GM18907 (cell line): ENCODE measurements around the gene SLC25A11.

Experiments used
- ATAC-seq: cut with Tn5 transposase; IDR thresholded peaks from one replicate; pipeline ENCODE4 v1.9.1; 2021; ENCODE audit warnings: mild to moderate bottlenecking, moderate library complexity; ENCODE audit not compliant: unreplicated experiment

SLC25A11 gene, protein sequence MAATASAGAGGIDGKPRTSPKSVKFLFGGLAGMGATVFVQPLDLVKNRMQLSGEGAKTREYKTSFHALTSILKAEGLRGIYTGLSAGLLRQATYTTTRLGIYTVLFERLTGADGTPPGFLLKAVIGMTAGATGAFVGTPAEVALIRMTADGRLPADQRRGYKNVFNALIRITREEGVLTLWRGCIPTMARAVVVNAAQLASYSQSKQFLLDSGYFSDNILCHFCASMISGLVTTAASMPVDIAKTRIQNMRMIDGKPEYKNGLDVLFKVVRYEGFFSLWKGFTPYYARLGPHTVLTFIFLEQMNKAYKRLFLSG

DNA sequence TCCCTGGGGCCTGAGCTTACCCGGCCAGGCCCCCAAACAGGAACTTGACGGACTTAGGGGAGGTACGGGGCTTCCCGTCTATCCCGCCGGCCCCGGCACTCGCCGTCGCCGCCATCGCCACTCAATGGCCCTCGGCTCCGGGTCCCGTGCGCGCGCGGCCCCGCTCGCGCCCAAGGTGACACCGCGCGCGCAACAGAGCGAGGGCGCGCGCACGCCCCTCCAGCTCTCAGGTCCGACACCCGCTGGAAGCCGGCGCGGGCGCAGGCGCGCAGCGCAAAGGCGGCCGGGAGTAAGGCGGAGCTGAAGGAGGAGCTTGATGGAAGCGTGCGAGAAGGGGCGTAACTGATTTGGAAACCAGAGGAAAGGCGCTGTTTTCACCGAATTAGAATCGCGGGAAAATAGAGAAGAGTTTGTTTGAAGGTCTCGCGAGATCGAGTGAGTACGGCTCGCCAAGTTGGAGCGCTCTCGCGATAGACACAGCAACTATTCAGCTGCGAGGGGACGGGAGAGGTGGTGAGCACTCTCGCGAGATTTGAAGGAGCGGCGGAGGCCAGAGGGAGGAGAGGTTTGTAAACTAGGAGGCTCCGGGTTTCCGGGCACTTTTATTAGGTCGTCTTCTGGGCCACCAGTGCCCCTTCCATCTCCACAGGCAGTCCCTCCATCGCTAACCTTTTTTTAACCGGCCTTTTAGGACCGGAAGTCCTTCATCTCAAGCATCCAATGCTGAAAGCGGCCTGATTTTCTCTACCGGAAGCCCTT lies at the start of gene SLC25A11, which contains the start of gene RNF167:
Gene SLC25A11 (minus strand): TSS at position 251 of the 759 bp plus-strand sequence. CDS start 136 bp downstream, at position 115.
Gene RNF167 (plus strand): TSS at position 473 of the 759 bp plus-strand sequence. CDS start 642 bp downstream, outside the sequence.
- peak; percentile 70 for ATAC-seq

DNA sequence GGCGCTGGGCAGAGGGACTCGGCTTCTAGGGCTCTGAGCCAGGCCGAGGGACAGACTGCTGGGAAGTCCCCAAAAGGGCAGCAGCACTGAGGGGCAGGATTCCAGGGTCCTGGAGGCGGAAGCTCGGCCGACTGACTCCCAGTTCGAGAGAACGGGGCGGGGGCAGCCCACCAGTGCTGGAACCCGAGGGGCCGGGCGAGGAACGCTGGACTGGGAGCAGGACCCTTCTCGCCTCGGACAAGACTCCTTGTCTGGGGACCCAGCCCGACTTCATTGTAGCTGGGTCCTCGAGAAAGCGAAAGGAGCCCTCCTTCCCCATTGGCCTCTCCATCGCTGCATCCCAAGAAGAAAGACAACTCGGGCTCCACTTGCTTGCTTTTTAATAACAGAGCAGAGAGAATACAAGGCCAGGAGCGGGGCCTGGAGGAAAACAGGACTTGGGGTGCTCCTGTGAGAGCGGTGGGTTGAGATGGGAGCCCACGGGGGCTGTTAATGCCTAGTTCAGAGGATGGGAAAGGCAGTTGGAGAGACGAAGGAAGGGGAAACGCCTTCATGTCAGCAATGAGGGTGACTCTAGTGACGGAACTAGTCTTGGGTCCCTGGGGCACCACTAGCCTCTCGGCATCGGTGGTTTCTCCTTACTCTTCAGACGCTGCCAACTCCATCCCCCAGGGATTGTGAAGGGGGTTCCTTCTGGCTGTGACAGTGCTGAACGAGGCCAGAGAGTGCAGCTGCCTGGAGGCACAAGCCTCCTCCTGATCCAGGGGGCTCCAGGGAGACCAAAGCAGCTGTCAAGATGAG lies 48.1 kb upstream of the SLC25A11 start:
- peak; percentile 16 for ATAC-seq

DNA sequence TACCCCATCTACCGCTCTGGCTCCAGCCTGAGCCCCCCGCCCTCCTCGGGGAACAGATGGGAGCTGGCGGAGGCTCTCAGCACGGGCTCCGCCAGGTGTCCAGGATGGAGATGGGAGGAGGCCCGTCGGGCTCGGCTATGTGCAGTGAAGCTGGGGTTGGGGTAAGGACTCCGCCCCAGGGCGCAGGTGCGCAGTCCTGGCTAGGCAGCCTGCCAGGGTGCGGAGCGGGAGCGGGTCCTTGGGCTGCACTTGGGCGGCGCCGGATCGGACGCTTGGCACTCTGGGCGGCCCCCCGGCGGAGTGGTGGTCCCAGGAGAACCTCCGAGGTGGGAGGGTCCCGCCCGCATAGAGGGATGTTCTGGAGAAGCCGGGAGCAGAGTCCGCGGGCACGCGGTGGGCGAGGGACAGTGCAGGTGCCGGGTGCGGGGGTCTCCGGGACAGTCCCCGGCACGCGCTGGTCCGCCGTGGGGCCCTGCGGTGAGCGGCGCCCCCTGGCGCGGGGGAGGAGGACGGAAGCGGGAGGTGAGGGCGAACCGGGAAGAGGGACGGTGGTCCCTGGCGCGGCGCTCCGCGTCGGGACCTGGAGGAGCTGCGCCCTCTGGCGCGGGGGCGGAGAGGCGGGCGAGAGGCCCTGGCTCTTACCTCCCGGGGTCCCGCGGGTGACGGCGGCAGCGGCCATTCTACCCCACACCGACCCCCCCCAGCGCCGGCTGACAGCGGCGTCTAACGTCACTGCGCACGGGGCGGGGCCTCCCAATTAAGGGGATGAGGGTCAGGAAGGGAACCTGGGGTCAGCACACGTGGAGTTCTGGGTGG lies 47.3 kb upstream of the SLC25A11 start, which contains the start of gene CAMTA2:
Gene CAMTA2 (minus strand): TSS at position 725 of the 816 bp plus-strand sequence. CDS start 1,453 bp downstream, outside the sequence.
- peak; percentile 63 for ATAC-seq

DNA sequence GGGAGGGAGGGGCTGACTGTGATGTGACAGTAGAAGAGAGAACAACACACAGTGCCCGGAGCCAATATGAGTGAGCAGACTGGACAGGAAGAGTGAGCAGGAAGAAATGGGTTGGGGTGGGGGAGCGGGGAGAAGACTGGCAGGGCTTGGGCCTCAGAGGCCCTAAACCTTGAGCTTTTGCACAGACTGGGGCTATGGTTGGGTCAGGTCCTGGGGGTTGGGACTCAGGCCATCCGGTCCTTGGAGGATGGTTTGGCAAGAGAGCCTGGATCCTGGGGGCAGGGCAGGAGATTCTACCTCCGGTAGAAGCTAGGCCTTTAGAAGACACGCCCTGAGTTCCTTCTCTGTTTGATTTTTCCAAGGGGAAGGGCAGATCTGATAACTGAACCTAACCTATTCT lies 46.6 kb upstream of the SLC25A11 start:
- no peak for ATAC-seq

DNA sequence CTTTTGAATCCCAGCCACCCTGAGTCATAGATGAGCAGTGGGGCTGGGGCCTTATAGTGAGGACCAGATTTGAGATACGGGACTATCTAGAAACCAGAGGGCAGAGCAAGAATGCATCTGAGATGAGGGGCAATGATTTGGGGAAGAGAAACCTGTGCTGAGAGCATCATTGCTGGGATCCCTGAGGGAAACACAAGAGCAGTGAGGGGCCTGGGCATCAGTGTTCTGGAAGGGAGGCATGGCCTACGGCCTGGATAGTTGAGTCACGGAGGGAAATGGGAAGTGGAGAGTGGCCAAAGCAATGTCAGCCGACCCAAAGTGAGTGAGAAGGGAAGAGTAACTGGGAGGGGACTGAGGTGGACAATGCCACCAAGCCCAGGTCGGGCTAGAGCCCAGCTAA lies 42.5 kb upstream of the SLC25A11 start:
- ATAC-seq = no peak

DNA sequence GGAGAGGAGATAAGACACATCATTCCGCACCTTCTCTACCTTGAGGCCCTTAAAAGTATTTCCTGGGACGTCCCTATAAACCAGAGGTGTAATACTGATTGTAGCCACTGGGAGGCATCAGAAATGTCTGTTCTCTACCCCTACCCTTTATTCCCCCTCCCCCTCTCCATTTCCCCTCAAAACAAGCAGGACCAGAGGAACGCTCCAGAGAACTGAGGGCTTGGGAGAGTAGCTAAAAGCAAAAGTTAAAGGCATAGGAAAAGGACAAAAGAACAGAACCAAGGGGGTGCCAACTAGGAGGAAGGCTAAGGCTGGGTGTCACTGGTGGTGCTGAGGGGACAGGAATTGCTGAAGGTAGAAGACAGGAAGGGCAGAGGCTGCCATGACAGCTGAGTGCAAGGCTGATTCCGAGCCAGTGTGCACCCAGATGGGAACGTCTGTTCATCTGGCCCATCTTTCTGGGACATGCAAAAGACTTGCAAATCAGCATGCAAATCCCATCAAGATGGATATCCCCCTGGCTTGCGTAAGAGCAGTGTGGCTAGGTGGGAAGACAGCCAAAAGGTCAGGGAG lies 40.9 kb upstream of the SLC25A11 start:
- no peak for ATAC-seq

DNA sequence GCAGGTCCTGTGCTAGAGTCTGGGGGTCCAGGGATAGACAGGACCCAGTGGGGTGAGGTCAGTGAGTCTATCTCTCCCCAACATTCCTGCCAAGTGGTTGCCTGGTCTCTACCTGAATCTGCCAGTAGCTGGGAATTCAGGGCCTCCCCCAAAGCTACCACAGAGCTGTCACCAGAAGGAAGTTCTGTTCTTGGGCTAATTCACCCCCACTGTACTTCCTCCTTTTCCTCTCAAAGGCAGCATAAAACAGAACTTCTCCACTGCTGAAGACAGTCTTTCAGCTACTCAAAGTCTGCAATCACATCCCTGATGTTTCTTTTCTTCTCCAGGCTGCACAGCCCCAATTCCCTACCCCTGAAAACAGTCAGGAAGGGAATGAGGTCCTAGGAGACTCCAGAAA lies 38.9 kb upstream of the SLC25A11 start:
- ATAC-seq = no peak

DNA sequence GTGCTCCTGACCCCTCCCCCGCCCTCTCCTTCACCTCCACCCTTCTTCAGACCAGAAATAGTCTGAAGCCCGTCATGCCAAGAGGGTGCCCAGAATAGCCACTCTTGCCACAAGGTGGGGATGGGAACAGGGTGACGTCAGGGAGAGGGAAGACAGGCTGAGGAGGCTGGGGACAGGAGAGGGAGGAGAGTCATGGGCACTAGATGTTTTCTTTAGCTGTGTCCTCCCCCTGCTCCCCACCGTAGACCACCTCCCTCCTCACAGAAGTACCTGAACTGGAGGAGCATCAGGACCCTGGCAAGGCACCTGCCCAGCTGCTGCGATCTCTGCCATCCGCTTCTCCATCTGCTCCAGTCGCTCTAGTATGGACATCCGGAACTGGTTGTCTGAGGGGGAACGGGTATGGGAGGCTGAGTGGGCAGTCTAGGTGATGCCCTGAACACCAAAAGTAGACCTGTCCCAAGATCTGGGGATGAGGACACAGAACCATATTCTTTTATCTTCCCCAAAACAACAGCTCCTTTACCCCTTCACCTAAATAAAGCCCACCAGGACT lies 34.3 kb upstream of the SLC25A11 start:
- ATAC-seq = no peak

DNA sequence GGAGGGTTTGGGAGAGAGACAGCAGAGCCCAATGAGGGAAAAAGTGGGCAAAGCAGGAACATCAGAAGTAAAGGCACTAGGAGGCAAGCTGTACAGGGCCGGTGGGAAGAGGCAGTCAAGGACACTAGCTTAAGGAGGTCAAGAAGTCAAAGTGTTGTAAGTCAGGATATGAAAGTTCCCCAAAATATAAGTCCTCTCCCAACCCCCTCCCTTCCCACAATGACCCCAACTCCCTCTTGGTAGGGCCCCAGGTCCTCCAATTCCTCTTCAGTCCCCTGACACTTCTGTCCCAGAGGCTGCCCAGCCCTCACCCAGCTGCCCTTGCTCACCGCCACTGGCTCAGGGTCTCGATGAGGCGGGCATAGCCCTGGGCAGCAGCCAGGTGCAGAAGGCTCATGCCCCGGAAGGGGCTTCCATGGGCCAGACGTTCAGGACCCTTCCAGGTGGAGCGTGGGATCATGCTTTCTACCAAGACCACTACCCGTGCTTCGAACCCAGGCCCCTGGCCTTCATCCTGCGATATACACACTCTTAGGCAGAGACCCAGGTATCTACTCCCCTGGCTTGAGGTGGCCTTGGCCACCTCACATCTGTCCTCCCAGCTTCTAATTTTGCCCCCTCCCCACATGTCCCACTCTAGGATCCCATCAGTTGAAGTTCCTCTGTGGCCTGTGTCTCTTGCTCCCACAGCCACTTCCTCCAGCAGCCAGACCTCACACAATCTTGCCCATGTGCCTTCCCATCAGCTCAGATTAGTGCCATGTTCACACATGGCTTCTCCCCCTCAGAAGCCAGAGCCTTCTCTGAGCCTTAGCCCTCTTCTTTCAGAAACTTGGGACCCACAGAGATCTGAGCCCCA lies 33.6 kb upstream of the SLC25A11 start:
- ATAC-seq = no peak

DNA sequence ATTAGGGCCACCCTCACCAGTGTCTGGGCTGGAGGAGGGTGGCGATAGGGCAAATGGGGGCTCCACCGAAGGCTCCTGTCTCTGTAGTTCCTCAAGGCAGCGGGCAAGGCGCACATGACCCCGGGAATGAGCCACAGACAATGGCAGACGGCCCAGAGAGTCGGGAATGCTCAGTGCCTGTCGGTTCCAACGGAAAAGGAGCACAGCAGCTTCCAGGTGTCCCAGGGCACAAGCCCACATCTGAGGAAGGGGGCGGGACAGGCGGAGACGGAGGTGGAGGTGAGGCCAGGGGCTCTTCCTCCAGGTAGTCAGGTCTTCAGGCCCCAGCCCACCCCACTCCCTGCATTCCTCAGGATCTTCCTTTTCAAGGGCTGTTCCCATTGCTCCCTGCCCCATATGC lies 32.9 kb upstream of the SLC25A11 start:
- ATAC-seq = no peak

DNA sequence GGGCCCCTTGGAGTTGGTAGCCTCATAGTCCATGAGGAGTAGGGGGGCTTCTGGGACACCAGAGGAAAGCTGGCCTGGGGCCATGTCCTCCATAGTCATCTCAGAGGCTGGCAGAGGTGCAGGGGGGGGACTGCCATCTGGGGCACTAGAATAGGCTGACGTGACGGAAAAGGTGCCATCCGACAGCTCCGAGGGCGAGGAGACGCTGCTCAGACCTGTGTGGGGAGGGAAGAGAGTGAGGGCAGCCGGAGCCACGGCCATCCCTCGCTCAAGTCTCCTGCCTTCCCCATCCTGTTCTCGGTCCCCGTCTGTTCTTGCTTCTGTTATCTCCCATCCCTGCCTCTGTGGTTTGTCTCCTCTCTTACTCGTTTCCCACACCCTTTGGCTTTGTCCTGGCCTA lies 32.5 kb upstream of the SLC25A11 start:
- ATAC-seq = no peak

DNA sequence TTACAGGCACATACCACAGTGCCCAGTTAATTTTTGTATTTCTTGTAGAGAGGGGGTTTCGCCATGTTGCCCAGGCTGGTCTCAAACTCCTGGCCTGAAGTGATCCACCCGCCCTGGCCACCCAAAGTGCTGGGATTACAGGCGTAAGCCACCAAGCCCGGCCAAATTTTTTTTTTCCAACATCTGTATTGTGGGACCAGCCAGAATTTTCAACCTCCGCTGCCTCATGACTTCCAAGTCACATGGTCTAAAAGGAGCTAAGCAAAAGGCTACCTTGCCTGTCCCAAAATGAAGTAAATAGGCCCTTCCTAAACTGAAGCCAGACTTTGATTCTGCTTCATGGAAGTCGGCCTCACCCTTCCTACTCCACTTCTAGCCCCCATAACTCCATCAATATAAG lies 32.0 kb upstream of the SLC25A11 start:
- ATAC-seq = no peak

DNA sequence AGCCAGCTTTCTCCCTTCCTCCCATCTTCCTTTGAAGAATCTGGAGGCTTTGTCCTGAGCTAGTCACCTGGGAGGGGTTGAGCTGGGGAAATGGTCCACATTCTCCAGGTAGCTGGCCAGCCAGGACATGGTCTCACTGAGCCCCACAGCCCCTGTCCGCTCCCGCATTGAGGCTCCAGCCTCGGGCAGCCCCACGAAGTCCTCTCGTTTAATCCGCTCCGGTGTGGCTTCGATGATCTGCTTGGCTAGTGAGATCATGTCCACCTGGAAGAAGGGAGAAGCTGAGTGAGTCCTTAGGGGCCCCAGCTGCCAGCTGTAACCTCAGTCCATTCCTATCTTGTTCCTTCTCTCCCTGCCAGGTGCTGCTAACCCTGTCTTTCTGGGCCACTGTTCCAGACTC lies 30.4 kb upstream of the SLC25A11 start:
- ATAC-seq = no peak

DNA sequence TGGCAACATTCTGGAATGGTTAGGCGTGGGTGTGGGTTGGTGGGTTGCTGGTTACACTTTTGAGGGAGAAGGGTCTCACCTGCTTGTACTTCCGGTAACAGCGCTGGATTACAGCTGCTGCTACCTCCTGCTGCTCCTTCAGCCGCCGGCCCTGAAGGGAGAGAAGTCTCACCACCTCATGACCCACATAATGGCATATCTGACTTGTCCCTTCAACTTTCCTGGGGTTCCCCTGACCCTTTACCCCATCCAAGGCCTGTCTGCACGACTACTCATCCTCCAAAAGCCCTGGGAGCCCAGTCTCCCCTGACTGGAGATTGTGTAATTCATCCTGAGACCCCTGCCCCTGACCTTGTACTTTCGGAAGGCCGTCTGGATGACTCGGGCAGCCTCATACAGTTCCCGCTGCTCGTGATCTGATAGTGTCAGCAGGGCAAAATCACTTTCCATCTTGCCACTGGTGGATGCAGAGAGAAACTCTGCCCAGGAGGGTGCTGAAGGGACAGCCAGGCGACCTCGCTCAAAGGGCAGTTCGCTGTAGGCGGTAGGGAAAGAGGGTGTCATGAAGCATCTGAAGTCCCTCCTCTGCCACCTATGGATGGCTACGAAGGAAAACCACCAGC lies 29.8 kb upstream of the SLC25A11 start:
- no peak for ATAC-seq

DNA sequence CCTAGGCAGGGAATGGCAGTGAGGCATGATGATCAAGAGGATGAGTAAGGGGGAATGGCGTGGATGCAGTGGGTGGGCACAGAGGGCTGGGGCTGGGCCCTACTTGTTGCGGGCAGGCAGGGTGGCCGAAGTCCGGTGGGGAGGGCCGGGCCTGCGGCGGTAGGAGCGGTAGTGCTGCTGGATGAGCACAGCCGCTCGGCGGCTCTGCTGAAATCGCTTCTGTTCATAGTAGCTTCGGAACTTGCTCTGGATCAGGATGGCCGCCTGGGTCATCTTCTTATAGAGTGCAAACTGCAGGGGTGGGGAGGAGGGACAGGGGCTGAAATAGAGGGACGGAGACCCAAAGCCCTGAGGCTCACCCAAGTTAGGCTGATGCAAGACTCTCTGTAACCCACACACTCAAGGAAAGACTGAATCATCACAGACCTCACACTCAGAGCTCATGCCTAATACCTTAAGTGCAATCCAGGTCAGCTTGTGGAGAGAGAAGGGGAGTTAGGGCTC lies 29.3 kb upstream of the SLC25A11 start:
- no peak for ATAC-seq

DNA sequence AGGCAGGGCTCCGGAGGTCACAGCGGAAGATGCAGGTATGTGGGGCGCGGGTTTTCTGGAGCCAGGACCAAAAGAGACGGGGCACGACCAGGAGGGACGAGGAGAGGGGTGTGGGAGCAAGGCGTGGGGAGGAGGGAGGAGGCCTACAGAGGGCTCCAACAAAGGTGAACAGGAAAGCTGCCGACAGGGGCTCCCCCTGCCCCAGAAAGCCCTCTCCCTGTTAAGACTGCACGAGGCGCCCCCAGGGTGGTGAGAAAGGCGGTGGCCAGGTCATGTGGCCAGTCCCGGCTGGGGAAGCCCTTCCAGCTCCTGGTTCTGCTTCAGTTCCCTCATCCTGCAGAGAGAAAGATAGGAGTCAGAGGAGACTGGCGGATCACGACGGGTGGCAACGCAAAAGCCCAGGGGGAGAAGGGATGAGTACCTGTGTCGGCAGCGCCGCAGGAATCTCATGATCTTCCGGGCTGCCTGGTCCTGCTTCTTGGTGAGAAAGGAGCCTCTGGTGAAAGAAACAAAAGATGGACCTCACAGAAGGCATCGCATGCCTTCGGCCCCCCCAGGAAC lies 28.7 kb upstream of the SLC25A11 start:
- ATAC-seq = no peak

DNA sequence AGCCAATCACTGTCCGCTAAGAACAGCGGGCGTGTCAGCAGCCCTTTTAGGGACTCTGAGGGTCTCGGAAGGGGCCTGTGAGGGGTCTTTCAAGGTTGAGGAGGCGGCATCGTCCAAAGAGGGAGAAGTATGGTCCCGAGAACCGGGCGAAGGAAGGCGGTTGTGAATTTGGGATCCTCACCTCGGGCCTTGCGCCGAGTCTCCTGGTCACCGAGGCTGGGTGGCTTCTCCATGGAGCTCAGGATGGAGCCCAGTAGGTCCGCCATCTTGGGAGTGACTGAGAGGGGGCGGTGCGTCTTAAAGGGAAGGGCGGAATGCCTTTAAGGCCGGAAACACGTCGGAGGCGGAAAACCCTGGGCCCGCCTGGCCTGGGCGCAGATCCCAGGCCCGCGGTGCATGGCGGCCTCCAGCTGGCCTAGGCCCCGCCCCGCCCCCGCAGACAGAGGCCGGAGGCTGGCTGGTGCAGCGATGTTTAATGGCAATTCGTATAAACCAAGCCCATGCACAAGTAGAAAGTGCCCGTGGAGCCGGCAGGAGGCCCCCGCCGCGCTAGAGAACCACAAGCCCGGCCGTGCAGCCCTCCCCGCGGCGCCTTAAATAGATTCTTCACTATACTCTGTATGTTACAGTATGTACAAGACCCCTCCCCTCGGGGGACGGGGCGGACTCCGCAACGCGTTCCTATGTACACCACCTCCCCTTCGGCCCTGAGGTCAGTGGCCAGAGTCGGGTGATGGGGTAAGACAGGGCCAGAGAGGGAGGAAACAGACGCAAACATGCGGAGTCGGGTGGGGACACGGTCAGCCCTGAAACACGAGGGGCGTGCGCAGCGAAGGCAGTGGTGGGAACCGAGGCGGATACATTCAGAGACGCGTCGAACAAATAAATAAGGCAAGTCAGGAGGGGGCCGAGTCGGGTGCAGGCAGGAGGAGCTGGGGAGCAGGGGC lies 28.0 kb upstream of the SLC25A11 start, which contains the start of gene SPAG7:
Gene SPAG7 (minus strand): TSS at position 279 of the 947 bp plus-strand sequence. CDS start 13 bp downstream, at position 266.
- ATAC-seq = peak; percentile 66
